Endothelial cell of umbilical vein (primary cell): ENCODE measurements around the gene EPHX1. TPM values are rescaled to one million over a fixed set of nuclear protein-coding genes. Genes with fewer than 3 reads are reported as not detected.

Experiments
- BruUV-seq: library from RNA; stranded (reverse); fragments of 400-500 nt; replicated peaks from 2 replicates; lab custom pipeline; 2021; lab: Mats Ljungman, UMichigan
- CTCF ChIA-PET: fragments of 300-600, 350-600 bp; sonication (Branson Sonifier 250); formaldehyde crosslinking; loops from one replicate; lab custom pipeline; 2021; ENCODE audit warnings: antibody characterized with exemption, inconsistent platforms; lab: Charles Lee
- POLR2A ChIA-PET: fragments of 300-600, 350-600 bp; sonication (Branson Sonifier 250); formaldehyde crosslinking; loops from one replicate; lab custom pipeline; 2021; ENCODE audit warnings: antibody characterized with exemption, inconsistent platforms; lab: Charles Lee
- DNase-seq: peaks from one replicate; pipeline ENCODE4 v3.0.0-alpha.2; 2011; ENCODE audit warnings: low read depth, low spot score
- FAIRE-seq: peaks from 2 replicates; lab custom pipeline; 2011; peaks lifted over from hg19 to GRCh38; lab: Jason Lieb, UNC
- H2AFZ ChIP-seq: 2 replicates; pipeline ENCODE4 v1.6.0; 2012; ENCODE audit warnings: low read depth, low read length, control low read depth, inconsistent platforms
- H3K27ac ChIP-seq: 2 replicates; pipeline ENCODE4 v1.5.1; 2011; ENCODE audit warnings: low read depth, mild to moderate bottlenecking, control low read depth, low read length, moderate library complexity; ENCODE audit not compliant: insufficient read depth
- H3K27me3 ChIP-seq, 2 experiments: 2 replicates each; pipeline versions ENCODE4 v1.6.0 to v1.6.1; 2011; ENCODE audit warnings: low read length in 2 of 2, mixed read lengths in 1 of 2; ENCODE audit not compliant: control insufficient read depth in 2 of 2, insufficient read depth in 2 of 2
- H3K36me3 ChIP-seq, 2 experiments: 2 replicates in 1 of 2; 3 replicates in 1 of 2; pipeline ENCODE4 v1.5.1; 2011; ENCODE audit warnings: low read length in 2 of 2, mild to moderate bottlenecking in 1 of 2, moderate library complexity in 1 of 2; ENCODE audit not compliant: control insufficient read depth in 2 of 2, insufficient read depth in 2 of 2; ENCODE audit errors: extremely low read depth in 1 of 2
- H3K4me1 ChIP-seq: 3 replicates; pipeline ENCODE4 v1.5.1; 2011; ENCODE audit warnings: mild to moderate bottlenecking, low read length; ENCODE audit not compliant: control insufficient read depth, insufficient read depth; ENCODE audit errors: extremely low read depth
- H3K4me2 ChIP-seq: 2 replicates; pipeline ENCODE4 v1.6.1; 2011; ENCODE audit warnings: low read length, control low read depth, mixed read lengths; ENCODE audit not compliant: insufficient read depth
- H3K4me3 ChIP-seq, 3 experiments: fragments of 200-600 bp in 1 of 3; sonication (generic), shearing (Covaris generic) in 1 of 3; replicated peaks in 1 of 3; 2 replicates each; pipeline ENCODE4 v1.5.1; 2011 to 2016; ENCODE audit warnings: control low read depth in 3 of 3, low read length in 3 of 3, mild to moderate bottlenecking in 2 of 3, inconsistent platforms in 1 of 3, low read depth in 1 of 3, moderate library complexity in 1 of 3; ENCODE audit not compliant: insufficient read depth in 1 of 3
- H3K79me2 ChIP-seq: 2 replicates; pipeline ENCODE4 v1.6.0; 2012; ENCODE audit warnings: low read length, inconsistent platforms; ENCODE audit not compliant: control insufficient read depth, insufficient read depth
- H3K9ac ChIP-seq: replicated peaks from 2 replicates; pipeline ENCODE3; 2011; ENCODE audit warnings: low read length, control low read depth; ENCODE audit not compliant: insufficient read depth; ENCODE audit errors: extremely low read depth
- H3K9me1 ChIP-seq: replicated peaks from 3 replicates; pipeline ENCODE4 v1.6.0; 2011; ENCODE audit warnings: mild to moderate bottlenecking, low read length; ENCODE audit not compliant: control insufficient read depth, insufficient read depth; ENCODE audit errors: extremely low read depth
- H3K9me3 ChIP-seq: replicated peaks from 2 replicates; pipeline ENCODE4 v1.5.1; 2012; ENCODE audit warnings: low read length, inconsistent platforms; ENCODE audit not compliant: control insufficient read depth, insufficient read depth
- H4K20me1 ChIP-seq: replicated peaks from 2 replicates; pipeline ENCODE3; 2011; ENCODE audit warnings: mild to moderate bottlenecking, low read length; ENCODE audit not compliant: control insufficient read depth, insufficient read depth; ENCODE audit errors: extremely low read depth
- EZH2 ChIP-seq: IDR thresholded peaks from 2 replicates; pipeline ENCODE4 v1.6.1; 2012; ENCODE audit warnings: borderline replicate concordance, low read depth, mild to moderate bottlenecking, moderate library complexity, low read length, inconsistent platforms; ENCODE audit not compliant: severe bottlenecking
- FOS ChIP-seq: IDR thresholded peaks from 2 replicates; pipeline ENCODE4 v1.6.1; 2011; ENCODE audit warnings: mild to moderate bottlenecking, low read length, moderate library complexity, borderline replicate concordance; ENCODE audit not compliant: insufficient read depth
- GATA2 ChIP-seq: IDR thresholded peaks from 2 replicates; pipeline ENCODE4 v1.7.0; 2011; ENCODE audit warnings: low read depth, mild to moderate bottlenecking, moderate library complexity, mixed read lengths, low read length; ENCODE audit not compliant: insufficient read length, insufficient read depth
- JUN ChIP-seq: IDR thresholded peaks from 2 replicates; pipeline ENCODE4 v1.6.1; 2011; ENCODE audit warnings: borderline replicate concordance, low read depth; ENCODE audit not compliant: insufficient read length, insufficient read depth
- MAX ChIP-seq: IDR thresholded peaks from 2 replicates; pipeline ENCODE4 v1.6.1; 2011; ENCODE audit not compliant: insufficient read depth, insufficient read length
- MYC ChIP-seq: IDR thresholded peaks from one replicate; pipeline ENCODE4 v1.6.1; 2011; ENCODE audit warnings: mild to moderate bottlenecking, low read depth, low read length
- POLR2A ChIP-seq: IDR thresholded peaks from 2 replicates; pipeline ENCODE4 v1.6.1; 2012; ENCODE audit warnings: low read depth, mild to moderate bottlenecking, control low read depth, low read length
- POLR2AphosphoS5 ChIP-seq: IDR thresholded peaks from 2 replicates; pipeline ENCODE4 v1.6.1; 2012; ENCODE audit warnings: low read depth, mild to moderate bottlenecking, control low read depth, low read length, moderate library complexity; ENCODE audit not compliant: insufficient read depth
- dilution Hi-C: fragments of 300-500 bp; cut with MboI; formaldehyde crosslinking; loops from one replicate; pipeline ENCODE4 v1.15.0; 2019; ENCODE audit warnings: low sequenced_read_pairs; ENCODE audit not compliant: extremely low pct_ligation_motif_present
- intact Hi-C: fragments of 100-400 bp; cut with micrococcal nuclease; formaldehyde crosslinking; loops from one replicate; pipeline ENCODE4 v1.10.0; 2022
- polyA plus RNA-seq, 4 experiments: library from polyadenylated mRNA; depleted of rRNA in 3 of 4; stranded (reverse) in 3 of 4; unstranded in 1 of 4; fragments of >200 nt; gene quantifications; 2 replicates each; pipeline versions ENCODE4 v1.2.1 to v1.2.3, GENCODE V29; 2011 to 2012; ENCODE audit warnings: missing spikeins in 1 of 4
- total RNA-seq: library from RNA; stranded (reverse); gene quantifications from 2 replicates; pipeline ENCODE4 v1.2.3, GENCODE V29; 2021
- TF ChIP-seq, protein P1 (sequence below), 2 donors: IDR thresholded peaks; 1 replicate in 1 of 2; 2 replicates in 1 of 2; pipeline ENCODE4 v1.5.1; 2011; ENCODE audit warnings: low read length in 2 of 2, mild to moderate bottlenecking in 2 of 2, moderate library complexity in 2 of 2, control low read depth in 1 of 2, inconsistent platforms in 1 of 2, low read depth in 1 of 2; ENCODE audit not compliant: insufficient read depth in 1 of 2; ENCODE audit errors: extremely low read depth in 1 of 2

The EPHX1 gene
- total and polyA plus RNA-seq, 2 donors (not counting 3 experiments of a cell fraction or from before 2014, with no cell fraction given), result 23.7 to 25.2 TPM

- no peaks in the 10 kb centered on the region for H3K9me1 ChIP-seq
- dilution Hi-C loops (no loop called here), intact Hi-C loops (no loop called here)
- no peaks in the 10 kb centered on the region for H3K36me3 ChIP-seq
- no TSS peak for BruUV-seq
- no peak overlapping the region for H3K4me3 ChIP-seq
- H3K9me3 ChIP-seq, result no peaks in the 10 kb centered on the region
- H3K27ac ChIP-seq, result no peak overlapping the region
- H2AFZ ChIP-seq, result no peak overlapping the region
- POLR2A ChIA-PET, result no interaction called here
- FAIRE-seq (no peak), DNase-seq (no peak)
- H3K79me2 ChIP-seq, result no peaks in the 10 kb centered on the region
- H3K4me1 ChIP-seq, result no peaks in the 10 kb centered on the region
- no peaks in the 10 kb centered on the region for H3K27me3 ChIP-seq
- TF ChIP-seq JUN, result no peak
- no peak for TF ChIP-seq POLR2AphosphoS5
- no peak for TF ChIP-seq MYC
- no peak for TF ChIP-seq MAX
- no peak for TF ChIP-seq GATA2
- no peak for TF ChIP-seq EZH2
- TF ChIP-seq POLR2A, result no peak
- TF ChIP-seq FOS, result no peak
- TF ChIP-seq, protein P1, sequence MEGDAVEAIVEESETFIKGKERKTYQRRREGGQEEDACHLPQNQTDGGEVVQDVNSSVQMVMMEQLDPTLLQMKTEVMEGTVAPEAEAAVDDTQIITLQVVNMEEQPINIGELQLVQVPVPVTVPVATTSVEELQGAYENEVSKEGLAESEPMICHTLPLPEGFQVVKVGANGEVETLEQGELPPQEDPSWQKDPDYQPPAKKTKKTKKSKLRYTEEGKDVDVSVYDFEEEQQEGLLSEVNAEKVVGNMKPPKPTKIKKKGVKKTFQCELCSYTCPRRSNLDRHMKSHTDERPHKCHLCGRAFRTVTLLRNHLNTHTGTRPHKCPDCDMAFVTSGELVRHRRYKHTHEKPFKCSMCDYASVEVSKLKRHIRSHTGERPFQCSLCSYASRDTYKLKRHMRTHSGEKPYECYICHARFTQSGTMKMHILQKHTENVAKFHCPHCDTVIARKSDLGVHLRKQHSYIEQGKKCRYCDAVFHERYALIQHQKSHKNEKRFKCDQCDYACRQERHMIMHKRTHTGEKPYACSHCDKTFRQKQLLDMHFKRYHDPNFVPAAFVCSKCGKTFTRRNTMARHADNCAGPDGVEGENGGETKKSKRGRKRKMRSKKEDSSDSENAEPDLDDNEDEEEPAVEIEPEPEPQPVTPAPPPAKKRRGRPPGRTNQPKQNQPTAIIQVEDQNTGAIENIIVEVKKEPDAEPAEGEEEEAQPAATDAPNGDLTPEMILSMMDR (IDR thresholded peaks at IDR 0.05; ENCODE audit: extremely low read depth in 1 of 2, insufficient read depth in 1 of 2, low read depth in 1 of 2, low read length in 2 of 2), result no peak
- H4K20me1 ChIP-seq, result no peaks in the 10 kb centered on the region
- H3K9ac ChIP-seq, result no peak overlapping the region
- H3K4me2 ChIP-seq, result no peak overlapping the region
- CTCF ChIA-PET, result interaction anchor here (1.0 to 2.2 kb wide), 6 partner anchors 14 to 416 kb away, joined by 3 to 7 read pairs (median 4); no protein-coding TSS in a partner anchor
These were observed 80.7 kb downstream of the EPHX1 start for GRCh38 chr1:225890346-225891228.
